Right atrium auricular region (tissue), 2 donors: ENCODE results near the gene C21orf91. TPM values are rescaled to one million over a fixed set of nuclear protein-coding genes. Genes with fewer than 3 reads are reported as not detected.

Experiments used
- DNase-seq: peaks from one replicate; pipeline ENCODE4 v3.0.0-alpha.2; 2019; ENCODE audit warnings: low spot score
- H3K27ac ChIP-seq, 2 donors: fragments of 200-600 bp; sonication (generic); 1 replicate in 1 of 2; 2 replicates in 1 of 2; pipeline ENCODE4 v1.5.1; 2016 to 2019
- H3K27me3 ChIP-seq, 2 donors: fragments of 200-600 bp; sonication (generic); one replicate each; pipeline versions ENCODE4 v1.5.1 to v1.6.0; 2017 to 2019
- H3K36me3 ChIP-seq: fragments of 200-600 bp; sonication (generic); one replicate; pipeline ENCODE4 v1.5.1; 2016
- H3K4me1 ChIP-seq, 2 donors: fragments of 200-600 bp; sonication (generic); one replicate each; pipeline versions ENCODE4 v1.5.1 to v1.6.0; 2017 to 2019
- H3K4me3 ChIP-seq, 2 donors: fragments of 200-600 bp; sonication (generic); 1 replicate in 1 of 2; 2 replicates in 1 of 2; pipeline ENCODE4 v1.5.1; 2017 to 2019; ENCODE audit warnings: mild to moderate bottlenecking in 1 of 2, moderate library complexity in 1 of 2
- H3K9me3 ChIP-seq, 2 donors: fragments of 200-600 bp; sonication (generic); one replicate each; pipeline ENCODE4 v1.5.1; 2019
- CTCF ChIP-seq, 2 donors: fragments of 200-600 bp; sonication (generic); IDR thresholded peaks; one replicate each; pipeline ENCODE4 v1.5.1; 2019; ENCODE audit warnings: antibody characterized with exemption in 2 of 2
- total RNA-seq, 2 donors: library from RNA; depleted of rRNA; stranded (reverse); fragments of >200 nt; gene quantifications; one replicate each; pipeline ENCODE4 v1.1.0, GENCODE V29; 2016

The C21orf91 gene
- total RNA-seq, 2 donors from 2014 or later: 3.9 to 5.3 TPM

DNA sequence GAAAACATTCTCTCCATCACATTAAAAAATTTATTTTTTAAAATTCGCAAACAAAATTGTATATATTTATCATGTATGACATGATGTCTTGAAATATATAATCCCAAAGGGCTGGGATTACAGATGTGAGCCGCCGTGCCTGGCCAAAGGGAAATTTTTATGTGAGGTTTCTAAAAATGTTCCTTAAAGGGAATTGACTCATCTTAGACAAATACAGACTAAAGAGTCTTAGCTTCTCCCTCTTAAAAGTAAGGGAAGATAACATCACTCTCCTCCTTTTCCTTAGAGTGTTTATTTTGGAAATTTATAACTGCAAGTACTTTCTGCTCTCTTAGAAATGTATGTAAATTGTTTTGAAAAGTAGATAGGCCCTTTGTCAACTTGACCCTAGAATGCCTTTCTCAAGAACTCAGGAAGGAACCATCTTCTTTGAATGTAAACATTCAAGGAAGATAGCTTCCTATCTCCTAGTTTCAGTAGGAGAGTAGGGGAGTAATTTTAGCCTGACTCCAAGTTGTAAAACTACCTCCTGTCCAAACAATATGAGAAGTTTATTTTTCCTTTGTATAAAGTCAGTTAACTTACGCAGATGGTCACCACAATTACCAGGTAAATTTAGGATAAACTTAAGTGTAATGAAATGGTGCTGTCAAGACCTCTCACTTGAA lies 59.5 kb downstream of the C21orf91 start:
- TF ChIP-seq CTCF (IDR thresholded peaks at IDR 0.05): no peak
- H3K36me3 ChIP-seq: no peaks in the 10 kb centered on the region
- H3K9me3 ChIP-seq: no peaks in the 10 kb centered on the region
- DNase-seq: no peak
- no peaks in the 10 kb centered on the region for H3K4me1 ChIP-seq
- H3K4me3 ChIP-seq: no peak overlapping the region
- H3K27me3 ChIP-seq: no peaks in the 10 kb centered on the region
- H3K27ac ChIP-seq: no peak overlapping the region

- no peaks in the 10 kb centered on the region for H3K36me3 ChIP-seq
- no peak for TF ChIP-seq CTCF (IDR thresholded peaks at IDR 0.05)
- H3K4me3 ChIP-seq: no peak overlapping the region
- H3K4me1 ChIP-seq: no peaks in the 10 kb centered on the region
- no peak for DNase-seq
- H3K27me3 ChIP-seq: no peaks in the 10 kb centered on the region
- H3K27ac ChIP-seq: no peak overlapping the region
- no peaks in the 10 kb centered on the region for H3K9me3 ChIP-seq
Measured at GRCh38 chr21:17758683-17759082, 60.5 kb downstream of the C21orf91 start.

GRCh38 chr21:17757671-17758070 lies 61.5 kb downstream of the C21orf91 start:
- TF ChIP-seq CTCF (IDR thresholded peaks at IDR 0.05): no peak
- Histone ChIP-seq H3K27me3 (no peaks in the 10 kb centered on the region), H3K4me3 (no peak overlapping the region), H3K4me1 (no peaks in the 10 kb centered on the region), H3K9me3 (no peaks in the 10 kb centered on the region), H3K27ac (no peak overlapping the region), H3K36me3 (no peaks in the 10 kb centered on the region)
- no peak for DNase-seq

- no peak for TF ChIP-seq CTCF (IDR thresholded peaks at IDR 0.05)
- DNase-seq: no peak
- no peaks in the 10 kb centered on the region for H3K4me1 ChIP-seq
- no peaks in the 10 kb centered on the region for H3K36me3 ChIP-seq
- H3K27me3 ChIP-seq: no peaks in the 10 kb centered on the region
- no peaks in the 10 kb centered on the region for H3K9me3 ChIP-seq
- H3K4me3 ChIP-seq: no peak overlapping the region
- no peak overlapping the region for H3K27ac ChIP-seq
Measured at GRCh38 chr21:17753736-17754135, 65.4 kb downstream of the C21orf91 start.

DNA sequence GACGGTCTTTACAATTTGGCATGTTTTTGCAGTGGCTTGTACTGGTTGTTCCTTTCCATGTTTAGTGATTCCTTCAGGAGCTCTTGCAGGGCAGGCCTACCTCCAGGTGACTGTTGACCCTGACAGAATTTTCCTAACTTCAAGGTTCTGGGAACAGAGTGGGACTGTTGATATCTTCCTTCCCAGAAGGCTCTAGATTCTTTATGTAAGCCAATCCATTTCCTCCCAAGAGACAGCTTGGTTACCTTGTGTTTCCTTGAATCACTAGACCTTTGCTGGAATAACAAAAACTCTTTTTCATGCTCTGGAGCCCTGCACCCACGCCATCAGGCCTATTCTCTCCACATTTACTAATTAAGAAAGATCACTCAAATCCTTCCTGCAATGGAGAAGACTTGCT lies 67.0 kb downstream of the C21orf91 start:
- H3K27ac ChIP-seq: no peak overlapping the region

More for the DNA sequence above, 67.0 kb downstream of the C21orf91 start:
- Histone ChIP-seq H3K4me1 (no peaks in the 10 kb centered on the region), H3K27me3 (no peaks in the 10 kb centered on the region), H3K36me3 (no peaks in the 10 kb centered on the region), H3K4me3 (no peak overlapping the region), H3K9me3 (no peaks in the 10 kb centered on the region)
- no peak for TF ChIP-seq CTCF (IDR thresholded peaks at IDR 0.05)
- DNase-seq: no peak
